H1 (cell line): ENCODE measurements around the gene MLEC. TPM values are rescaled to one million over a fixed set of nuclear protein-coding genes. Genes with fewer than 3 reads are reported as not detected.

Experiments
- CHD7 ChIP-seq: fragments of 300-600 bp; sonication (generic); IDR thresholded peaks from 2 replicates; pipeline ENCODE4 v1.7.1; 2012; ENCODE audit warnings: low read length, moderate library complexity, mild to moderate bottlenecking, inconsistent platforms; ENCODE audit not compliant: insufficient replicate concordance
- CTBP2 ChIP-seq: IDR thresholded peaks from 2 replicates; pipeline ENCODE4 v1.7.0; 2011; ENCODE audit warnings: borderline replicate concordance, mild to moderate bottlenecking, moderate library complexity, mixed read lengths, low read length; ENCODE audit not compliant: insufficient read depth, insufficient read length
- EP300 ChIP-seq, 2 experiments: IDR thresholded peaks; 1 replicate in 1 of 2; 2 replicates in 1 of 2; pipeline ENCODE4 v1.6.1; 2011 to 2012; ENCODE audit warnings: low read depth in 2 of 2, low read length in 2 of 2, mild to moderate bottlenecking in 2 of 2, borderline replicate concordance in 1 of 2, inconsistent platforms in 1 of 2, moderate library complexity in 1 of 2
- PHF8 ChIP-seq: fragments of 200-600 bp; sonication (generic); conservative IDR thresholded peaks from 2 replicates; pipeline ENCODE4 v1.7.1; 2012; ENCODE audit warnings: low read depth, mild to moderate bottlenecking, inconsistent platforms, low read length, moderate library complexity
- RXRA ChIP-seq: IDR thresholded peaks from 2 replicates; pipeline ENCODE4 v1.6.1; 2011; ENCODE audit warnings: low read depth, mild to moderate bottlenecking, low read length, moderate library complexity; ENCODE audit not compliant: insufficient read depth
- SRF ChIP-seq: IDR thresholded peaks from 2 replicates; pipeline ENCODE4 v1.6.1; 2011; ENCODE audit warnings: mild to moderate bottlenecking, low read depth, low read length, moderate library complexity
- TAF1 ChIP-seq: IDR thresholded peaks from 2 replicates; pipeline ENCODE4 v1.6.1; 2011; ENCODE audit warnings: mild to moderate bottlenecking, low read depth, low read length
- TEAD4 ChIP-seq: IDR thresholded peaks from 2 replicates; pipeline ENCODE4 v1.6.1; 2012; ENCODE audit warnings: low read depth, low read length, inconsistent platforms, mixed read lengths
- YY1 ChIP-seq: IDR thresholded peaks from 2 replicates; pipeline ENCODE4 v1.6.1; 2011; ENCODE audit warnings: low read depth, mild to moderate bottlenecking, low read length
- ZNF274 ChIP-seq: IDR thresholded peaks from 2 replicates; pipeline ENCODE4 v1.7.0; 2012; ENCODE audit warnings: low read length, borderline replicate concordance; ENCODE audit errors: extremely low read depth
- polyA plus RNA-seq, 7 experiments: library from polyadenylated mRNA; depleted of rRNA in 3 of 7; stranded (reverse) in 5 of 7; unstranded in 2 of 7; fragments of >200 nt in 5 of 7; fragments of 200-250 nt in 2 of 7; gene quantifications; 1 replicate in 5 of 7; 2 replicates in 1 of 7; 4 replicates in 1 of 7; pipeline versions ENCODE4 v1.2.1 to v1.2.3, GENCODE V29; 2011 to 2013; ENCODE audit warnings: missing spikeins in 2 of 7, mixed read lengths in 2 of 7
- total RNA-seq: library from RNA; stranded (reverse); fragmentation: NEBNext Ultra II Directional; extraction: Animal tissue kit (Norgen Biotek cat#: 25700); gene quantifications from 2 replicates; pipeline ENCODE4 v1.2.1, GENCODE V29; 2021

The MLEC gene
- total and polyA plus RNA-seq, 2 of the 8 experiments (the other 6 are each of a cell fraction or from before 2014, with no cell fraction given): 37.1 to 260 TPM

DNA sequence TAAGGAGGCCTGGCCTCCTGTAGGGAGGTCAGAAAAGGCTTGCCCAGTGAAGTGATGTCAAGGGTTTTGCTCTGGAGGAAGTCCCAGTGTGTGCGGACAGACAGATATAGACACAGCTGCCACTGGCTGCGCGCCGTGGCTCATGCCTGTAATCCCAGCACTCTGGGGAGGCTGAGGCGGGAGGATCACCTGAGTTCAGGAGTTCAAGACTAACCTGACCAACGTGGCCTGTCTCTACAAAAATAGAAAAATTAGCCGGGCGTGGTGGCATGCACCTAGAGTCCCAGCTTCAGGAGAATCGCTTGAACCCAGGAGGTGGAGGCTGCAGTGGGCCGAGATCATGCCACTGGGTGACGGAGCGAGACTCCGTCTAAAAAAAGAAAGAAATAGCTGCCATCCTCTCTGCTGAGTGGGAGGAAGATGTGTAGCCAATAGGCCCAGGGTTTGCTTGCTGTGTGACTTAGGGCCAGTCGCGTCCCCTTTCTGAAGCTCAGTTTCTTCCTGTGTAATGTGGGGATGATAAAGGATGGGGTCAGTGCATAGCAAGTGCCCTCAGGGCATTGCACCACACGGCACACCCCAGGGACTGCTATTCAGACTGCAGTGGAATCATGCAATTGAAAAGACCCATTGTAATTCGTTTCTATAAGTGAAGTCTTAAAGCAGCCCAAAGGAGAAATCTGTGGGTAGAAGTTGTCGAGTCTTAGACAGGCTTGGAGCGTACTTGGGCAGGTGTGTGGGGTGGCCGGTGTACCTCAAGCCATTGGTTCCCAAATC is 18.7 kb upstream of the MLEC start (continued):
- no peak for TF ChIP-seq EP300 (IDR thresholded peaks at IDR 0.05; ENCODE audit: borderline replicate concordance in 1 of 2, low read depth in 2 of 2, low read length in 2 of 2)
- TF ChIP-seq RXRA: no peak
- TF ChIP-seq TEAD4: no peak
- no peak for TF ChIP-seq PHF8
- TF ChIP-seq YY1: no peak
- TF ChIP-seq SRF: no peak
- no peak for TF ChIP-seq TAF1
- no peak for TF ChIP-seq ZNF274
- TF ChIP-seq CHD7: no peak
- no peak for TF ChIP-seq CTBP2
